NCI-H1694 (cell line): ENCODE results near the gene MFGE8.

Source experiments
- DNase-seq: peaks from one replicate; lab custom pipeline; 2025; lab: John Stamatoyannopoulos, UW

MFGE8 gene

DNA sequence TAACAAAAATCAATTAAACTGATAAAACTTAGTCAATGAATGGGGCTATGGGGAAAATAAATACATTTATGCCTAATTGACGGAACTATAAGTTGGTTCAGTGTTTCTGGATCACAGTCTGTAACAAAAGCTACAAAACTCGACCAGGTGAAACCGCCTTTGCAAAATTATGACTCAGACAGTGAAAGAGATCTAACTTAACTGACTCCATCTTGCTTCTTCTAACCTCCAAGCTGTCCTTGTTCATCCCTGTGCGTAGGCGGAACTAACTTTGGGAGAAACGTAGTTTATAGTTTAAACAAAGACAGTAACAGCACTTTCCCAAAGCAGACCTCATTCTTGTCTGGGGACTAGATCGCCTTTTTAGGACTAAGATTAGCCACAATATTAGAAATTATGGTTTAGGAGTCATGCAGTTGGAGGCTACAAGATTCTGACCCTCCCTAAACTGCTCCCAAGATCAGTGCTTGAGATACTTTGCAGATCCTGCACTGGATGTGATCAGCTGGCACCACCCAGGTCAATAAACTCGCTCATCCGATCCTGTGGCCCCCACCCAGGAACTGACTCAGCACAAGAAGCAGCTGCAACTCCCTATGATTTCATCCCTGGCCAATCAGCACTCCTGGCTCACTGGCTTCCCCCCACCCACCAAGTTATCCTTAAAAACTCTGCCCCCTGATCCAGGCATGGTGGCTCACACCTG is 7.2 kb upstream of the MFGE8 start:
- DNase-seq: no peak

DNA sequence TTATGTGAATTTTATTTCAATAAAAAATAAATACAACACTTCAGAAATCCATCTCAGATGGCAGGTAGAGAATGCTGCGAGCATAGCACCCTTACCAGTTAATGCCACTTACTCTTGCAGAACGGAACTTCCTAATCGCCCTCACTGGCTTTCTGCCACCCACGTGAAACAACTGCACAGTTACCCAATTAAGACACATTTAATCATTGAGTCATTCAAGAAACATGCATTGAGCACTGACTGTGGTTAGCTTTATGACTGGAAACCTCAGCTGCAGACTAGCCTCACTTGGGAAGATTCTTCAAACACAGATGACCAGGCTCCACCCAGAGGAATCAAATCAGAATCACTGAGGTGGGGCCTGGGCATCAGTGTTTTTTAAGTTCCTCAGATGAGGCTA is 5.6 kb upstream of the MFGE8 start:
- no peak for DNase-seq

- DNase-seq: no peak
Observed at GRCh38 chr15:88917760-88918159, 4.6 kb upstream of the MFGE8 start.

DNA sequence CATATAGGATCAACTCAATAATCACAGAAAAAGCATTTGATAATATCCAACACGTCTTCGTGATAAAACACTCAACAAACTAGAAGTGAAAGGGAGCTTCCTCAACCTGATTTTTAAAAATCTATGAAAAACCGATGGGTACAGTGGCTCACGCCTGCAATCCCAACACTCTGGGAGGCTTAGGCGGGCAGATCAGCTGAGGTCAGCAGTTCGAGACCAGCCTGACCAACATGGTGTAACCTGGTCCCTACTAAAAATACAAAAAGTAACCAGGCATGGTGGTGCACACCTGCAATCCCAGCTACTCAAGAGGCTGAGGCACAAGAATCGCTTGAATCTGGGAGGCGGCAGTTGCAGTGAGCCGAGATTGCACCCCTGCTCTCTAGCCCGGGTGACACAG is 2.2 kb upstream of the MFGE8 start:
- DNase-seq: no peak

GRCh38 chr15:88913850-88914169 is 631 bp upstream of the MFGE8 start:
- no peak for DNase-seq

- no peak for DNase-seq
Observed at GRCh38 chr15:88912500-88912921, 668 bp downstream of the MFGE8 start.

DNA sequence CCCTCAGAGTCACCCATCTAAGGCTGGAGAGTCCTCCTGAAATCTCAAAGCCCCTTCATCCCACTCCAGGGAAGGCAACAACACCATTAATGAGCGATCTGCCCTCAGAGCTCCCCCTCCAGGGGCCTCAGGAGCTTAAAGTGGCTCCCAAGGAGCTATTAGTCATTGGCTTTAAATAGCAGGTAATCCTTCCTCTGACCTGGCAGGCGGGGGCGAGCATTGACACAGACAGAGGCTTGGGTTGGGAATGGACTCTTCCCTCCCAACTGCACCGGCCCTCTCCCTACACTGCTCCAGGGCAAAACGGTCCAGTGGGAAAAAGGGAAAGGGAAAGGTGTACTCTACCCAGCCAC is 1.4 kb downstream of the MFGE8 start:
- DNase-seq: no peak

DNA sequence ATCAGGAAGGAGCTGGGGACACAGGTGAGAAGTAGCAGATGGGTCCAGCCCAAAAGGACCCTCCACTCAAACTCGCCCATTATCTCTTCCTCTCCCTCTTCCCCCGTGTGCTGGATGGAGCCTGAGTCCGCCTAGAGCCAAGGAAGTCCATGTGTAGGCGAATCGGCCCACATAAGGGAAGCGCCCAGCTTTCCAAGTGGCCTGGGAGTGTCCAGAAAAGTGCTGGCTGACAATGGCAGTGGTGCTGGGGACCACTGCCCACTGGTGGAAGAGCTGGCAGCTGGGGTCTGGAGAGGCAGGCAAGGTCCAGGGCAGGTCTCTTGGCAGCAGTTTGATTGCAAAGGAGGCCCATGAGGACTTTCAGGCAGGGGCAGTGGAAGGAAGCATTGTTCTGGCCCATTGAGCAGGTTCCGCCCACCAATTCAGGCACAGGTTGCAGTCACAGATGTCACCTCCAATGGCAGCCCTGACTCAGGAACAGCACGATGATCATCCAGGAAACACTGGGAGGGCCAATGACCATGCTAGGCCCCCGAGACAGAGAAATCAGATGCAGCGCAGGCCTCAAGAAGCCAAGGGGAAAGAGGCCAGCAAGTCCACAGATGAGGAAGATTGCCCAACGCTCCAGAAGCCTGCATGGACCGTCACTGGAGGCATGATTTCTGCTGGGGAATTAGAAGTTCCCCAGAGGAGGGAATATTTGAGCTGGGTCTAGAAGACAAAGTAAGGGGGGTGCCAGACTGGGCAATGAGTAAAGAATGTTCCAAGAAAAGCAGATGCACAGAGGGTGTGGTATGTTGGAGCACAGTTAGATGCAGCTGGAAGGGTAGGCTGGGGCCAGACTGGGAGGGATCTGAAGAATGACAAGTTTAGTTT is 3.0 kb downstream of the MFGE8 start:
- no peak for DNase-seq

GRCh38 chr15:88908697-88909621 is 4.2 kb downstream of the MFGE8 start:
- no peak for DNase-seq

DNA sequence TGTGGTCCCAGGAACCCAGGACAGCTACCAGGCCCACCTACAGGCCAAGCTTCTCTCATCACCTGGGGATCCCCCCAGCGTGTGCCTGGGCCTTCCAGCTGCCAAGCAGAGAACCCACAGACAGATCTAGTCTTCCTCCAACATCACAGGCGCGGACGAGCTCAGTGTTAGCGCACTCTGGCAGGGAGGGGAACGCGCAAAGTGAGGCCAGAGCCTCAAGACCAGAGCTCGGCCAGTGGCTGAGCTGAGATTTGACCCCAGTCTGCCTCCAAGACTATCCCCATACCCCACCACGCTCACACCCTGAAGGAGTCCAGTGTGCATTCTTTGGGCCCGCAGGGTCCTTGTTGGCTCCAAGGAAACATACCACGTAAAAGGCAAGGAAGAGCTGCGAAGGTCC is 5.1 kb downstream of the MFGE8 start:
- DNase-seq: no peak

GRCh38 chr15:88907111-88907510 is 6.1 kb downstream of the MFGE8 start:
- DNase-seq: no peak

DNA sequence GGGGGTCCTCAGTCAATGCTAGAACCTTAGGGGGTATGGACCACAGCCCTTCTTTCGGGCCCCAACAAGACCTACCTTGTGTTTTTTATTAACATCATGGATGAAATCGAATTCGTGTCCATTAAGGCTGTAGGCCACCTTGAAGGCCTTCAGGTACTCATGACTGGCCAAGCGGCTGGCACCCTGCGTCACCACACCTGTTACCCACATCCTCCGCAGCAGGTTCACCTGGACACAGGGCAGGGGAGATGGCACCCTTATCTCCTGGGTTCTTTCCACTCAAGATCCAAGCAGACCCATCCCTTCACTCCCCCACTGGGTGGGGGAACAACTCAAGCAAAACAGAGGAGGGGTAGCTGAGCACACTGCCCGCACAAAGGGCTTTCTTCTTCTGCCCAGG is 6.6 kb downstream of the MFGE8 start:
- DNase-seq: no peak

DNA sequence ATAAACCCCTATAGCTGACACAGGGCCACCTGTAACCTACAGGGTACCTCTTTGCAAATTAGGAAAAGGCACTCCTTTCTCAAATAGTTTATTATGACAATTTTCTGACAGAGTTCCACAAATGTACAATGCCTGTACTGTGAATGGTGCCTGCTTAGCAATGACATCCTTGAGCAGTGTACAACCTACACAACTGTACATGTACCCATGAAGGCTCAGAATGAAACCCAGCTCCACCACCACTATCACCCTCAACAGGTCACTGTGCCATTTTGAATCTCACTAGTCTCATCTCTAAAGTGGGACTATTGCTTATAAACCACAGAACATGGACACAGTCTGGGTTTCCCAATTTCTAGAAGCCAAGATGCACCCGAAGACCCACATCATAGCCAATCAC is 7.0 kb downstream of the MFGE8 start:
- DNase-seq: no peak

- no peak for DNase-seq
Observed at GRCh38 chr15:88905576-88905975, 7.6 kb downstream of the MFGE8 start.

DNA sequence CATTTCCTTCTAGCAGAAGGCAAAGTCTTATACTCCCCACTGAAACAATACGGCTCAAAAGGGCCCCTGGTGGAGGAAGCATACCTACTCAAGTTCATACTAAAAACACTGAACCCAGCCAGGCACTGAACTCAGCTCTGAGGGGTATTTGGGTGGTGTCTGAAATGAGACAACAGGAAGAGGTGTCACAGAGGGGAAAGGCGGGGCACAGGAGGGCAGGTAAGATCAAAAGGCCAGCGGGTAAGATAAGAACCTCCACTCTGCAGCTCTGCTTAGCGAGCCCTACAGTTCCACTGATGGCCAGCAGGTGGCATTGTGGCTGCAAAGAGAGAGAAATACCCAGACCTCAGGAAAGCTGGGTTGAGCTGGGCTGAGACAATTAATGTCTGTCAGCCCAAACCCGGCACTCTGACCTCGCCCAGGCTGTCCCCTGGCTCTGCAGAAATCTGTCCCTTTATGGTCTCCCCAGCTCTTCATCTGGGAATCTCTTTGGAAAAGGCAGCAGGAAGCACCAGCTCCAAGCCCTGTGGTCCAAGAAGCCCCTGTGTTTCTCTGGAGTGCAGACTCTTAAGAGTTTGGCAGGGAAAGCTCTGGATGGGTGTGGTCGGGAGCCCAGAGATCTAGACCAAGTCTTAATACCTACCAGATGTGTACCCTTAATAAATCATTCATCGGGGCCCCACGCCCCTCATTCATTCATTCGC is 8.4 kb downstream of the MFGE8 start:
- DNase-seq: peak; percentile 72

DNA sequence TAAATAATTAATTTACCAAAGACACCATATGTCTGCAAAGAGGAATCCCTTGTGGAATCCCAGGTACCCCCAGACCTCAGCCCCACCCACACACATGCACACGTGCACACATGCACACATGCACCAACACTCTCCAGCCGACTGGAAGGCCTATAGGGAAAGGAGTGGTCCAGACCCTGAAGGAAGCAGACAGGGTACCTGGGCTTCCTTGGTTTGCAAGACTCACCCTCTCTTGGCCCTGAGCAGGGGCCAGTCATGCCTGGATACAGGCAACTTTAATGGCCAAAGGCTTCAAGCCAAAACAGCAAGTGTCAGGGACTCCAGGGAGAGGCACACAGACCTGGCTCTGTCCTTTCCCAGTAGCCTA is 8.9 kb downstream of the MFGE8 start:
- no peak for DNase-seq

DNA sequence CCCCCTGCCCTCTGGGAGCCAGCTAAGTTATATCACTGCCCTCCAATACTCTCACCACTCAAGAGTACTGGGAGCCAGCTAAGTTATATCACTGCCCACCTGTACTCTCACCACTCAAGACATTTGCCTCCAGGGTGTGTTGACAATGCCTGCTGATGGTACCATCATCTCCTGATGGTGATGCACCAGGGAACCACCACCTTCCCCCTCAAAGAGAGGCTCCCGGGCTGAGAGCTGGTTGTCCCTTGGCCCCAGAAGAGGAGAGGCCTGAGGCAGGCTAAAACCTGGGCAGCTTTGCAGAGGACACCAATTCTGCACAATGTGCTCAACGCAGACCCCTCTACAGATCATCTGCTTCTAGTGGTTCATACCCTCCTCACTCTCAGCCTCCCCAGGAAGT is 10.3 kb downstream of the MFGE8 start:
- no peak for DNase-seq

DNA sequence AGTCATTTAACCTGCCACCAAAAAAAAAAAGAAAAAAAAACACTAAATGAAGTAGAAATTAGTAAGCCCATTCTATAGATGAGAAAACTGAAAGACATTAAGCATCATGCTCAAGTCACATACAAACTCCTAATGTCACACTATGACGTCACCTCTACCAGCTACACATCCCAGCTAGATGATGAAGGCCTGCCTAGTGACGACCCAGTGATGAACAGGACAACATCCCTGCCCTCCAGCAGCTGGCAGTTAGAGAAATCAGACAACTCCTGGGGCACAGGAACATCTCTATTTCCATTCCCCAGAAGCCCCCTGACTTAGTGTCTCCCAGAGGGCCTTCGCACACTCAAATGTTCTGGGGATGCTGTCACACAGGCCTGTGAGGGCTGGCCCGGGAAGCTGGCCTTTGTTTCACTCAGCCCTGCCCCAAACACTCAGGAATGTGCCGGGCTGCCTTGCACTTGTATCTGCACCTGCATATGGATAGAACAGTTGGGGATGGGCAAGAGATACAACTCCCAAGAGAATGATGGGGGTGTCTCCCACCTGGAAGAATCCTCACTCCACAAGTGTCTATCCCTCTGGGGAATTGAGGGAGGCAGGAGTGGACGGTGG is 10.9 kb downstream of the MFGE8 start:
- no peak for DNase-seq

GRCh38 chr15:88901508-88902220 is 11.5 kb downstream of the MFGE8 start:
- no peak for DNase-seq

DNA sequence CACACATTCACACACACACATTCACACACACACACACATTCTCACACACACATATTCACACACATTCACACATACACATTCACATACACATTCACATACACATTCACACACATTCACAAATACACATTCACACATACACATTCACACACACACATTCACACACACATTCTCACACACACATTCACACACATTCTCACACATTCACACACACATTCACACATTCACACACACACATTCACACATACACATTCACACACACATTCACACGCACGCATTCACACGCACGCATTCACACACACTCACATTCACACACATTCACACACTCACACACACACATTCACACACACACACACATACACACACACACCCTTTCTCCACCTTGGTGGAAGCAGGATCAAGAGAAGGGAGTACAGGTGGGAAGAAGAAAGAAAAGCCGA is 12.2 kb downstream of the MFGE8 start:
- no peak for DNase-seq
